Smooth muscle cell (in vitro differentiated cells): Measurements from ENCODE around the gene DPYSL3. TPM values are rescaled to one million over a fixed set of nuclear protein-coding genes. Genes with fewer than 3 reads are reported as not detected.

Source experiments
- DNase-seq: peaks from one replicate; lab custom pipeline; 2025; ENCODE audit not compliant: unreplicated experiment; lab: John Stamatoyannopoulos, UW
- H2AFZ ChIP-seq: fragments of 200-600 bp; sonication (generic); 2 replicates; pipeline ENCODE4 v1.6.0; 2016; ENCODE audit warnings: antibody characterized with exemption, low read depth, mild to moderate bottlenecking
- H3F3A ChIP-seq: fragments of 200-600 bp; sonication (generic); 2 replicates; pipeline ENCODE4 v1.6.0; 2017; ENCODE audit warnings: antibody characterized with exemption, low read depth
- H3K27ac ChIP-seq: fragments of 200-600 bp; sonication (generic); 2 replicates; pipeline ENCODE4 v1.5.1; 2016; ENCODE audit warnings: low read depth, mild to moderate bottlenecking
- H3K27me3 ChIP-seq: fragments of 200-600 bp; sonication (generic); 2 replicates; pipeline ENCODE4 v1.6.1; 2016; ENCODE audit warnings: low read depth, mild to moderate bottlenecking
- H3K36me3 ChIP-seq: fragments of 200-600 bp; sonication (generic); 2 replicates; pipeline ENCODE4 v1.5.1; 2016; ENCODE audit warnings: low read depth
- H3K4me1 ChIP-seq: fragments of 200-600 bp; sonication (generic); 2 replicates; pipeline ENCODE4 v1.5.1; 2016; ENCODE audit warnings: low read depth
- H3K4me2 ChIP-seq: fragments of 200-600 bp; sonication (generic); 2 replicates; pipeline ENCODE4 v1.6.0; 2016; ENCODE audit warnings: mild to moderate bottlenecking
- H3K4me3 ChIP-seq: fragments of 200-600 bp; sonication (generic); 2 replicates; pipeline ENCODE4 v1.5.1; 2016; ENCODE audit warnings: mild to moderate bottlenecking
- H3K79me2 ChIP-seq: fragments of 200-600 bp; sonication (generic); 2 replicates; pipeline ENCODE4 v1.6.0; 2016; ENCODE audit warnings: low read depth, mild to moderate bottlenecking
- H3K9ac ChIP-seq: fragments of 200-600 bp; sonication (generic); 2 replicates; pipeline ENCODE4 v1.6.0; 2016; ENCODE audit warnings: low read depth
- H3K9me3 ChIP-seq: fragments of 200-600 bp; sonication (generic); replicated peaks from 2 replicates; pipeline ENCODE4 v1.5.1; 2016; ENCODE audit warnings: low read depth
- H4K20me1 ChIP-seq: fragments of 200-600 bp; sonication (generic); 2 replicates; pipeline ENCODE4 v1.6.0; 2016; ENCODE audit warnings: low read depth
- WGBS: methylation state at CpG from one replicate; pipeline ENCODE4 v1.1.7; 2016; ENCODE audit warnings: low lambda C conversion rate; 5-methylcytosine and 5-hydroxymethylcytosine counted together
- polyA plus RNA-seq: library from polyadenylated mRNA; unstranded; fragments of >200 nt; fragmentation: Nextera tagmentation; extraction: Ambion mirVana; gene quantifications from 2 replicates; pipeline ENCODE4 v1.2.1, GENCODE V29; 2016
- total RNA-seq: library from RNA; depleted of rRNA; stranded (reverse); fragments of >200 nt; gene quantifications from 2 replicates; pipeline ENCODE4 v1.2.3, GENCODE V29; 2014
- TF ChIP-seq, protein P1 (sequence below): fragments of 200-600 bp; sonication (generic); IDR thresholded peaks from 2 replicates; pipeline ENCODE4 v1.5.1; 2017; ENCODE audit warnings: borderline replicate concordance, mild to moderate bottlenecking, antibody characterized with exemption; ENCODE audit not compliant: insufficient read depth, poor library complexity, severe bottlenecking

The DPYSL3 gene
- total and polyA plus RNA-seq, 2 experiments from 2014 or later, result 65.5 to 124 TPM

DNA sequence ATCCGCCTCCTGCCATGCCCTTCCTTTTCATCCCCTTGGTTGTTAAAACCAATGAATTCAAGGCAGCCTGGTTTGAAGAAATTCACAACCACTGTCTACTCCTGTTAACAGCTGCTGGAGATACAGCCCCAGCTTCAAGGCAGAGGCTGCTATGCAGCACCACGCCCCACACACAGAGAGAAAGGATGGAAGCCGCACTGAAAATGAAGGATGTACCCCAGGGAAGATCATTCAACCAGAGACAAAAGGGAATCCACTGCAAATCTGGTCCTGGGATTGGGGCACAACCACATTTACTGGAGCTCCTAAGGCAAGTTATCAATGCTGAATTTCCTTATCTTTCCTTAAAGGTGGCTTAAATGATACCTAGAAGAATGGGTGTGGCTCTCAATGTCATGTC lies 58.7 kb downstream of the DPYSL3 start:
- Histone ChIP-seq H3K4me3 (peak overlapping the region; percentile 70), H3K27ac (peak overlapping the region; percentile 9), H3K9me3 (no peaks in the 10 kb centered on the region), H3K9ac (no peak overlapping the region), H3K4me1 (peaks cover 65% of the 10 kb centered on the region), H3K27me3 (no peaks in the 10 kb centered on the region), H2AFZ (no peak overlapping the region), H4K20me1 (peaks cover 5% of the 10 kb centered on the region), H3F3A (peaks cover 16% of the 10 kb centered on the region), H3K79me2 (peaks cover 75% of the 10 kb centered on the region), H3K4me2 (peak overlapping the region; percentile 92), H3K36me3 (no peaks in the 10 kb centered on the region)
- DNase-seq, result no peak
- 55% methylated on average over 3 of the region's 3 CpGs for WGBS
- TF ChIP-seq, protein P1, sequence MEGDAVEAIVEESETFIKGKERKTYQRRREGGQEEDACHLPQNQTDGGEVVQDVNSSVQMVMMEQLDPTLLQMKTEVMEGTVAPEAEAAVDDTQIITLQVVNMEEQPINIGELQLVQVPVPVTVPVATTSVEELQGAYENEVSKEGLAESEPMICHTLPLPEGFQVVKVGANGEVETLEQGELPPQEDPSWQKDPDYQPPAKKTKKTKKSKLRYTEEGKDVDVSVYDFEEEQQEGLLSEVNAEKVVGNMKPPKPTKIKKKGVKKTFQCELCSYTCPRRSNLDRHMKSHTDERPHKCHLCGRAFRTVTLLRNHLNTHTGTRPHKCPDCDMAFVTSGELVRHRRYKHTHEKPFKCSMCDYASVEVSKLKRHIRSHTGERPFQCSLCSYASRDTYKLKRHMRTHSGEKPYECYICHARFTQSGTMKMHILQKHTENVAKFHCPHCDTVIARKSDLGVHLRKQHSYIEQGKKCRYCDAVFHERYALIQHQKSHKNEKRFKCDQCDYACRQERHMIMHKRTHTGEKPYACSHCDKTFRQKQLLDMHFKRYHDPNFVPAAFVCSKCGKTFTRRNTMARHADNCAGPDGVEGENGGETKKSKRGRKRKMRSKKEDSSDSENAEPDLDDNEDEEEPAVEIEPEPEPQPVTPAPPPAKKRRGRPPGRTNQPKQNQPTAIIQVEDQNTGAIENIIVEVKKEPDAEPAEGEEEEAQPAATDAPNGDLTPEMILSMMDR, result no peak

DNA sequence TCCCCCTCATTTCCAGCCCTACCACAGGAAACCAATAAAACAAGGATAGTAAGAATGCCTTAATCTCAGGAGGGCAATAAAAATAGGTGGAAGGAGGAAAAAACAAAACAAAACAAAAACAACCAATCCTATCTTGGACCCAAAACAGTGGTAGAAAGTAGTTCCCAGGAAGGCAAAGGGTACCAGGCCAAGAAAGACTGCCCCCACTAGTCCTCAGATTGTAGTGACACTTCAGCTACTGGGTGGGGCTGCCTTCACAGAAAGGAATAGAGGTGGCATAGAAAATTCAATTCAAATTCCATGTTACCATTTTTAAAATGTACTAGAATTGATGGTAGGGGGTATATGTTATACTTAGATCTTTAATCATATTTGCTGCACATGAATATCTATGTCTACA lies 59.3 kb downstream of the DPYSL3 start:
- peaks cover 5% of the 10 kb centered on the region for H4K20me1 ChIP-seq
- H3K27me3 ChIP-seq, result no peaks in the 10 kb centered on the region
- TF ChIP-seq, protein P1, result no peak
- peaks cover 81% of the 10 kb centered on the region for H3K79me2 ChIP-seq
- peaks cover 66% of the 10 kb centered on the region for H3K4me1 ChIP-seq
- H3F3A ChIP-seq, result peaks cover 21% of the 10 kb centered on the region
- DNase-seq, result no peak
- H3K4me3 ChIP-seq, result no peak overlapping the region
- H3K36me3 ChIP-seq, result no peaks in the 10 kb centered on the region
- no peaks in the 10 kb centered on the region for H3K9me3 ChIP-seq
- H3K9ac ChIP-seq, result no peak overlapping the region
- H3K4me2 ChIP-seq, result peak overlapping the region; percentile 92
- H2AFZ ChIP-seq, result no peak overlapping the region
- H3K27ac ChIP-seq, result peak overlapping the region; percentile 72

DNA sequence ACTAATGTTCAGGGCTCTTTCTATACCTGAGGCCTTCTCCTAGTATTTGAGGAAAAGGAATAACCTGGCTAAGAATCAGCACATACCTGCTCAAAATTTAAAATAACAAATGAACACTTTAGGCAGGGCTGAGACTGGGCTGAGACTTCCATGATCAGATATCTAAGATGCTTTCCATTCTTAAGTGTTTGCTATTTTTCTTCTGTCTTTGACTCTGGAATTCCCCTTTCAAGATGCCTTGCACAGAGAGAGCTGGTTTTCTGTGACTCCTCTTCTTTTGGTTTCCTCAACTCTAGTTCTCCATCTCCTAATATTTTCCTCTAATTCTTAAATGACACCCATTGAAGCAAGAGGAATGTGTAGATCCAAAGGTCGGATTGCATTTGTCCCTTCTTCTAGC lies 61.1 kb downstream of the DPYSL3 start:
- Histone ChIP-seq H3K27ac (peak overlapping the region; percentile 72), H3K4me1 (peaks cover 57% of the 10 kb centered on the region), H3K27me3 (no peaks in the 10 kb centered on the region), H3K9me3 (no peaks in the 10 kb centered on the region), H3K4me2 (peak overlapping the region; percentile 92), H4K20me1 (peaks cover 5% of the 10 kb centered on the region), H3K4me3 (no peak overlapping the region), H2AFZ (no peak overlapping the region), H3K9ac (no peak overlapping the region), H3F3A (peaks cover 14% of the 10 kb centered on the region), H3K79me2 (peaks cover 99% of the 10 kb centered on the region), H3K36me3 (no peaks in the 10 kb centered on the region)
- 55% methylated on average over 1 of the region's 1 CpG for WGBS
- TF ChIP-seq, protein P1, result no peak
- no peak for DNase-seq

DNA sequence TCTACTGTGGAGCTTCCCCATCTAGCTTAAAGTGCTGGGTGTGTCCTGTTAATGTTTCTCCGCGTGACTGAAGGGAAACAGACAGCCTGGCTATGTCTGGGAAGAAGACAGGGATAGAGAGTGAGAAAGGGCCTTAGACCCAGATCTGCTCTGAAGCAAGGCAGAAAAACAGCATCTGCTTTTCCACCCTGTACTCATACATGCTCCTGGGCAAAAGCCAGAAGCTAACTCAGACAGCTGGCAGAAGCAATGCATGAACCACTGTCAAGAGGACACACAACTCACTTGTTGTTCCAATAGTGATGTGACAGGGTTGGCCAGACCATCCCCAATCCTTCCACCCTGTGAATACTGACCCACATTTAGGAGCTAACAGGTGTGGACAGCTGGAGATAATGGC lies 63.3 kb downstream of the DPYSL3 start:
- Histone ChIP-seq H3K27me3 (no peaks in the 10 kb centered on the region), H3K9me3 (no peaks in the 10 kb centered on the region), H3K9ac (no peak overlapping the region), H3K4me1 (peaks cover 65% of the 10 kb centered on the region), H3F3A (peaks cover 14% of the 10 kb centered on the region), H3K4me3 (no peak overlapping the region), H3K27ac (no peak overlapping the region), H3K36me3 (no peaks in the 10 kb centered on the region), H3K4me2 (no peak overlapping the region), H2AFZ (no peak overlapping the region), H4K20me1 (no peaks in the 10 kb centered on the region), H3K79me2 (peaks cover 99% of the 10 kb centered on the region)
- no peak for DNase-seq
- WGBS, result 12% methylated on average over 2 of the region's 2 CpGs
- TF ChIP-seq, protein P1, result no peak
